ENCODE data around the gene PSPH. TPM values are rescaled to one million over a fixed set of nuclear protein-coding genes. Genes with fewer than 3 reads are reported as not detected.

The PSPH gene
- 4.1 and 6.2 TPM in 2 replicates for total RNA-seq
- total RNA-seq (2013): 3.9 TPM
- 1.9 and 2.0 TPM in 2 replicates for polyA plus RNA-seq
- 2.1 and 4.2 TPM in 2 replicates for polyA minus RNA-seq

DNA sequence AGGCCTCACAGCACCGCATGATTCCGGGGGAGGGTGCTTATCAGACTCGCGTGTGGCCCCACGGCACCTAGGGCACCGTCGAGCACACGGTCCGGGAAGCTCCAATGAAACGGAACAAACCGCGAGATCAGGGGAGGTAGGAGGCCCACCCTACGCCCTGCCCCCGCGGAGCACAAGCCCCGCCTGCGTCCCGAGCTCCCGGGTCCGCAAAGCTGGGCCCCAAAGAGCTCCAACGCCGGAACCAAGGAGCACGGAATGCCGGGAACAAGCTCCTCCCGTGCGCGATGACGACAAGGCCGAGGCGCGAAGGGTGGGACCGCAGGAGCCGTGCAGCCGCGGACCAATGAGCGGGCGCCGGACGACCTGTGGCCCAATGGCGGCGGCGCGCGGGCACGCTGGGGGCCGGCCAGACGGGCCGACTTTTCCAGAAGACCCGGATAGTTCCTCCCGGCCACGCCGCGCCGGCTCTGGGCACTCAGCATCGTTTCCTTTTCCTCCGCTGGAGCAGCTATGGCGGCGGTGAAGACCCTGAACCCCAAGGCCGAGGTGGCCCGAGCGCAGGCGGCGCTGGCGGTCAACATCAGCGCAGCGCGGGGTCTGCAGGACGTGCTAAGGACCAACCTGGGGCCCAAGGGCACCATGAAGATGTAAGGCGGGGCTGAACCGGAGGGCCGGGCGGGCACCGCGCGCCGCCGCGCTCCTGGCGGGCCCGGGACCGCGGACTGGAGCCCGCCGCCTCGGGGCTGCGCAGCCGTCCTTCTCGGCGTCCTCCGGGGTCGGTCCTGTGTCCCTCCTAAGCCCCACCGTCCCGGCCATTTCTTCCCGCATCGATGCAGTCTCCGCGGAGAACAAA lies at the start of gene PSPH, which contains the start of gene CCT6A:
PSPH (minus strand) TSS at position 106 of the 853 bp plus-strand sequence. CDS start 30,232 bp downstream, outside the sequence.
CCT6A (plus strand) TSS at position 427 of the 853 bp plus-strand sequence; CDS start at position 511, 84 bp downstream.
- H3K4me1 Mint-ChIP-seq: peaks cover 30% of the 10 kb centered on the region
- no peaks in the 10 kb centered on the region for H3K9me3 Mint-ChIP-seq (ENCODE audit: insufficient read depth)

More for the DNA sequence above, at the start of gene PSPH, which contains the start of gene CCT6A:
- intact Hi-C loops (cut with micrococcal nuclease): loop anchor here (1.0 to 5.0 kb wide), 7 partner anchors 13 to 518 kb away; partner anchors contain the start of genes CHCHD2, MRPS17, NIPSNAP2 and SUMF2
- Histone ChIP-seq H3K36me3 (replicated peaks in 1 of 2; ENCODE audit: control extremely low read depth in 1 of 2, control insufficient read depth in 1 of 2, extremely low read depth in 1 of 2, insufficient read depth in 2 of 2, low read length in 1 of 2) (peaks cover 3 to 26% of the 10 kb centered on the region in 2 experiments), H3K79me2 (ENCODE audit: control insufficient read depth, insufficient read depth, low read length) (peaks cover 21% of the 10 kb centered on the region), H3K4me3 (ENCODE audit: control extremely low read depth in 1 of 5, extremely low read depth in 1 of 5, insufficient read depth in 1 of 5, low read depth in 2 of 5, low read length in 4 of 5) (peak within 1 kb of the TSS; percentile 65 to 90 (median 75)), H3K27ac (ENCODE audit: low read length in 2 of 2) (peak within 1 kb of the TSS; percentile 72 to 78), H2AFZ (ENCODE audit: insufficient read depth, low read depth, low read length, poor library complexity, severe bottlenecking) (peak within 1 kb of the TSS; percentile 84), H3K27me3 (replicated peaks in 1 of 4; ENCODE audit: control extremely low read depth in 1 of 4, control insufficient read depth in 3 of 4, insufficient read depth in 4 of 4, low read length in 3 of 4) (no peaks in the 10 kb centered on the region), H3K9me3 (ENCODE audit: control extremely low read depth in 1 of 3, control insufficient read depth in 2 of 3, insufficient read depth in 1 of 3, low read length in 2 of 3) (no peaks in the 10 kb centered on the region), H4K20me1 (ENCODE audit: control insufficient read depth, insufficient read depth, low read length, poor library complexity, severe bottlenecking) (no peaks in the 10 kb centered on the region), H3K9ac (ENCODE audit: low read length) (peak within 1 kb of the TSS; percentile 75), H3K4me1 (ENCODE audit: control insufficient read depth in 2 of 2, insufficient read depth in 2 of 2, low read length in 2 of 2) (peaks cover 17 to 25% of the 10 kb centered on the region in 2 donors), H3K4me2 (replicated peaks; ENCODE audit: low read depth, low read length, poor library complexity, severe bottlenecking) (peak within 1 kb of the TSS; percentile 82)
- ChIA-PET POLR2A (interaction anchor here (0.6 to 1.9 kb wide), 5 partner anchors 11 to 686 kb away, joined by 3 to 25 read pairs (median 3); partner anchors contain the start of gene SUMF2), CTCF (interaction anchor here (0.9 to 1.8 kb wide), 4 partner anchors 13 to 87 kb away, joined by 3 to 17 read pairs (median 5); partner anchors contain the start of gene SUMF2)
- peak within 1 kb of the TSS; percentile 94 for H3K27ac Mint-ChIP-seq
- under 1% methylated on average over 97 of the region's 97 CpGs for WGBS (ENCODE audit: insufficient coverage)
- TF ChIP-seq, protein P1, sequence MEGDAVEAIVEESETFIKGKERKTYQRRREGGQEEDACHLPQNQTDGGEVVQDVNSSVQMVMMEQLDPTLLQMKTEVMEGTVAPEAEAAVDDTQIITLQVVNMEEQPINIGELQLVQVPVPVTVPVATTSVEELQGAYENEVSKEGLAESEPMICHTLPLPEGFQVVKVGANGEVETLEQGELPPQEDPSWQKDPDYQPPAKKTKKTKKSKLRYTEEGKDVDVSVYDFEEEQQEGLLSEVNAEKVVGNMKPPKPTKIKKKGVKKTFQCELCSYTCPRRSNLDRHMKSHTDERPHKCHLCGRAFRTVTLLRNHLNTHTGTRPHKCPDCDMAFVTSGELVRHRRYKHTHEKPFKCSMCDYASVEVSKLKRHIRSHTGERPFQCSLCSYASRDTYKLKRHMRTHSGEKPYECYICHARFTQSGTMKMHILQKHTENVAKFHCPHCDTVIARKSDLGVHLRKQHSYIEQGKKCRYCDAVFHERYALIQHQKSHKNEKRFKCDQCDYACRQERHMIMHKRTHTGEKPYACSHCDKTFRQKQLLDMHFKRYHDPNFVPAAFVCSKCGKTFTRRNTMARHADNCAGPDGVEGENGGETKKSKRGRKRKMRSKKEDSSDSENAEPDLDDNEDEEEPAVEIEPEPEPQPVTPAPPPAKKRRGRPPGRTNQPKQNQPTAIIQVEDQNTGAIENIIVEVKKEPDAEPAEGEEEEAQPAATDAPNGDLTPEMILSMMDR (IDR thresholded peaks at IDR 0.05): no peak
- no peak for TF ChIP-seq EZH2 (IDR thresholded peaks at IDR 0.05; ENCODE audit: borderline replicate concordance, insufficient read depth, low read depth, low read length, poor library complexity, severe bottlenecking)
- DNase-seq (peak; percentile 91), ATAC-seq (ENCODE audit: low read depth) (peak; percentile 93)
- H3K27me3 Mint-ChIP-seq: no peaks in the 10 kb centered on the region
- H3K4me3 Mint-ChIP-seq: peak within 1 kb of the TSS; percentile 96
